ENCODE measurements around the gene KMT5B. TPM values are rescaled to one million over a fixed set of nuclear protein-coding genes. Genes with fewer than 3 reads are reported as not detected.

The KMT5B gene
- total RNA-seq, 2 experiments from 2014 or later = 18.7 to 21.9 TPM

DNA sequence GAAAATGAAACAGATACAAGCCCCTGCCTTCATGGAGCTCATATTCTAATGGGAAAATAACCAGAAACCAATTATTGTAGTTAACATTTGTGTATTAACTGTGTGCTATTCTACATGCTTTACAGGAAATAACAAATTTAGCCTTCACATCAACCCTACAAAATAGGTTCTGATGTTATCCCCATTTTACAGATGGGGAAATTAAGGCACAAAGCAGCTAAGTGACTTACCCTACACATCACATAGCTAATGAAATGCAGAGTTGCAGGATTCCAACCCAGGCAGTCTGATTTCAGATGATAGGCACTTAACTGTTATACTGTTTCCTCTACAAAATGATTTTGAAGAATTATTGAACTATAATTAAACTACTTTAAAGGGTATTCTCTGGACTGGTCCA, 43.7 kb downstream of the KMT5B start:
- Mint-ChIP-seq H3K9me3 (ENCODE audit: insufficient read depth) (no peaks in the 10 kb centered on the region), H3K4me1 (ENCODE audit: low read depth) (peaks cover under 1% of the 10 kb centered on the region), H3K4me3 (no peak overlapping the region), H3K36me3 (ENCODE audit: low read depth) (peaks cover 34% of the 10 kb centered on the region), H3K27ac (no peak overlapping the region), H3K27me3 (ENCODE audit: low read depth) (no peaks in the 10 kb centered on the region)
- CTCF ChIA-PET = interaction anchor here (0.6 kb wide), 1 partner anchor 140 kb away, joined by 3 read pairs; no protein-coding TSS in a partner anchor
- ATAC-seq (no peak), DNase-seq (no peak)
- POLR2A ChIA-PET = no interaction called here

DNA sequence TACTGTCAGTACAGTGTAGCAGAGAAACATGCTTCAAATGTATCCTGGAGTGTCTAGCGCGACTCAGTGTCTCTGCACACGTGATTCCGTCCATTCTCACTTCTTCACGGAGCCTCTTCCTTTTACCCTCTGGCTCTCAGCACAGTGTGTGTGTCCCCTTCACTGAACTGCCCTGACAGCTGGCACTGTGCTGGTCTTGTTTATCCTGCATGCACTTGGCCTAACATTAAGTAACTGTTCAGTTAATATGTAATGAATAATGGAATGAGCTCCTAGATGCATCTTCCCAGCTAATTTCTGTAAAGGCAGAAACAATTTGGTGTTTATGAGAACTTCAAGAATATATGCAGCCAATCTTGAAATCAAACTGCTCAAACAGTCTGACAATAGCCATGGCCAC, 44.4 kb downstream of the KMT5B start:
- Mint-ChIP-seq H3K27me3 (ENCODE audit: low read depth) (no peaks in the 10 kb centered on the region), H3K4me1 (ENCODE audit: low read depth) (peaks cover 4% of the 10 kb centered on the region), H3K36me3 (ENCODE audit: low read depth) (peaks cover 30% of the 10 kb centered on the region), H3K4me3 (no peak overlapping the region), H3K9me3 (ENCODE audit: insufficient read depth) (no peaks in the 10 kb centered on the region), H3K27ac (no peak overlapping the region)
- DNase-seq (no peak), ATAC-seq (no peak)
- ChIA-PET POLR2A (no interaction called here), CTCF (no interaction called here)

DNA sequence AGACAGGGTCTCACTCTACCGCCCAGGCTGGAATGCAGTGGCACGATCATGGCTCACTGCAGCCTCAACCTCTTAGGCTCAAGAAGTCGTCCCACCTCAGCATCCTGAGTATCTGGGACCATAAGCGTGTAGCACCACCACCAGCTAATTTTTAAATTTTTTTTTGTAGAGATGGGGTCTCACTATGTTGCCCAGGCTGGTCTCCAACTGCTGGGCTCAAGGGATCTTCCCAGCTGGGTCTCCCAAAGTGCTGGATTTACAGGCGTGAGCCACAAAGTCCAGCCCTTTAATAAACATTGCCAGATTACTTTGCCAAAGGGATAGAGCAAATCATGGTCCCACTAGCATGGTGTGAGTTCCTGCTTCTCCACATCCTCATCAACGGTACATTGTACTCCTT, 45.6 kb downstream of the KMT5B start:
- H3K27ac Mint-ChIP-seq = no peak overlapping the region
- DNase-seq (no peak), ATAC-seq (no peak)
- H3K4me1 Mint-ChIP-seq (ENCODE audit: low read depth) = peaks cover 4% of the 10 kb centered on the region
- ChIA-PET CTCF (interaction anchor here (0.7 kb wide), 1 partner anchor 37 kb away, joined by 3 read pairs; no protein-coding TSS in a partner anchor), POLR2A (no interaction called here)
- H3K36me3 Mint-ChIP-seq (ENCODE audit: low read depth) = peaks cover 24% of the 10 kb centered on the region
- no peak overlapping the region for H3K4me3 Mint-ChIP-seq
- H3K9me3 Mint-ChIP-seq (ENCODE audit: insufficient read depth) = no peaks in the 10 kb centered on the region
- no peaks in the 10 kb centered on the region for H3K27me3 Mint-ChIP-seq (ENCODE audit: low read depth)

DNA sequence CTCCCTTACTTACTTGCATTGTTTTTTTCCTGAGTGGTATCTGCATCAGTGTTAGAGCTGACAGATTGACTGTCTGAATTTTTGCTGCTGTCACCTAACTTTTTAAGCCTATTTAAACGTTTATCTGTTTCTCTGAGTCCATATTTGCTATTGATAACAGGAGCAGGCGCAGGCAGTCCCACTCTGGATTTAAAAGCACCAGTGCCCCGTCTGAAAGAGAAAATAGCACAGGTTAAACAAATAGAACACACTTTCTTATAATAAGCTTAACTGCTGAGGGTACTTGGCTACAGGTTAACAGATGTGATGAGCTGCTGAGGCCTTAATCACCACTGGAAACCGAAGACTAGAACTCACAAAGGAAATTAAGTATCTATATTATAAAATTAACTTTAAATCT, 46.1 kb downstream of the KMT5B start:
- ATAC-seq (no peak), DNase-seq (no peak)
- Mint-ChIP-seq H3K27ac (no peak overlapping the region), H3K4me1 (ENCODE audit: low read depth) (peaks cover 4% of the 10 kb centered on the region), H3K27me3 (ENCODE audit: low read depth) (no peaks in the 10 kb centered on the region), H3K9me3 (ENCODE audit: insufficient read depth) (no peaks in the 10 kb centered on the region), H3K36me3 (ENCODE audit: low read depth) (peaks cover 24% of the 10 kb centered on the region), H3K4me3 (no peak overlapping the region)
- ChIA-PET CTCF (interaction anchor here (0.7 to 1.2 kb wide), 2 partner anchors 38 to 537 kb away, joined by 3 read pairs; partner anchors contain the start of gene NUDT8), POLR2A (no interaction called here)

DNA sequence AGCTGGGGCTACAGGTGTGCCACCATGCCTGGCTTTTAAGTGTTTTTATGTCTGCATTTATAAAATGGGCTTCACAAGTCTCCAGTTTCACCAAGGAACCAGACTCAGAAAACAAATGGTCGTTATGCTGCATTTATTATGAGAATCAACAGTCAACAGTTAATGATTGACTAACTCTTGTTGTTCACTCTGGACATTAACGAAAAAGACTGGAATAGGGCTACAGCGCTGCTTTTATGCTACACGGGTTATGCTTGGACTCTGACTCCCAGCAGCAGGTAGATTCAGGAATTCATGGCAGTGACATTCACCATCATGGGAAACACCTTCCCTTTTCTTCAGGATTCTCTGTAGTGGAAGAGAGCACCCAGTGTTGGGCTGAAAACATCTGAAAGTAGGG, 47.5 kb downstream of the KMT5B start:
- no peak overlapping the region for H3K4me3 Mint-ChIP-seq
- no peak for DNase-seq

DNA sequence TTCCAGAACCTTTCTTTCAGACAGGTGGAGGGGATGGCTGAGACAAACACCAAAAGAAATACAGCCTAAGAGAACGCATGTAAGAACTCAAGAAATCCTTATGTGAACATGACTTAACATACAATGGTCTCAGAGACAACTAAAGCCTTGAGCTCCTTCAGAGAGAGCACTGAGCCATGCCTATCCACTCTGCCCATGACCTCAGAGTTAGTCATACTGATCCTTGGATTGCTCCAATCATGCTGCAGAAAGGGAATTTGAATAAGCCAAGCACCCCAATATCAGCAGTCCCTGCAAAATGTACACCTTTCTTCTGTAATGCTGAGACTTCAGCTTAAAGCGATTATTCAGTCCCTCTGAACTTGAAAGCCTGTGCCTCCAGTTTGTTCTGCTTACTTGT, 48.7 kb downstream of the KMT5B start:
- ATAC-seq (no peak), DNase-seq (no peak)
- ChIA-PET POLR2A (no interaction called here), CTCF (no interaction called here)
- Mint-ChIP-seq H3K4me1 (ENCODE audit: low read depth) (peaks cover 4% of the 10 kb centered on the region), H3K9me3 (ENCODE audit: insufficient read depth) (no peaks in the 10 kb centered on the region), H3K27ac (no peak overlapping the region), H3K36me3 (ENCODE audit: low read depth) (peaks cover 17% of the 10 kb centered on the region), H3K4me3 (no peak overlapping the region), H3K27me3 (ENCODE audit: low read depth) (no peaks in the 10 kb centered on the region)

More for the DNA sequence above, 47.5 kb downstream of the KMT5B start:
- Mint-ChIP-seq H3K36me3 (ENCODE audit: low read depth) (peaks cover 25% of the 10 kb centered on the region), H3K9me3 (ENCODE audit: insufficient read depth) (no peaks in the 10 kb centered on the region), H3K27me3 (ENCODE audit: low read depth) (no peaks in the 10 kb centered on the region), H3K4me1 (ENCODE audit: low read depth) (peaks cover 4% of the 10 kb centered on the region), H3K27ac (no peak overlapping the region)
- CTCF ChIA-PET = no interaction called here
- ATAC-seq = no peak
- POLR2A ChIA-PET = no interaction called here

DNA sequence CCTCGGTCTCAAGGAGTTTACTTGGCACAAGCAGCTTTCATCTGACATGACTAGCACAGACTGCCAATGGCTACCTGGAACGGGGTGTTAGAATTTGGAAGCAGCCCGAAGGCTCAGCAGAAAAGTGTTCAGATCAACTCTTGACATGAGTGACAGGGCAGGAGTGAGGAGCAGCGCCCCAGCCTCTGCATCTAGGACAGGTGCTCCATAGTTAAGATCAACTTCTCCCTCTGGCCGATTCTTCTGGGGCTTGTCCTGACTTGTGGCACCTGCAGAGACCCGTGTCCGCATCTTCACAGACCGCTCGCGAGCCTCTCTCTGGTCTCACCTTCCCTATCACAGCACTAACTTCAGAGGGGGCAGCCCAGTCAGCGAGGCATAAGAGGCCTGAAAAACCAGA, 49.4 kb downstream of the KMT5B start:
- Mint-ChIP-seq H3K36me3 (ENCODE audit: low read depth) (peaks cover 14% of the 10 kb centered on the region), H3K9me3 (ENCODE audit: insufficient read depth) (no peaks in the 10 kb centered on the region), H3K27me3 (ENCODE audit: low read depth) (no peaks in the 10 kb centered on the region), H3K4me3 (no peak overlapping the region), H3K4me1 (ENCODE audit: low read depth) (peaks cover 4% of the 10 kb centered on the region), H3K27ac (no peak overlapping the region)
- ChIA-PET POLR2A (no interaction called here), CTCF (no interaction called here)
- DNase-seq = no peak
- ATAC-seq = no peak

DNA sequence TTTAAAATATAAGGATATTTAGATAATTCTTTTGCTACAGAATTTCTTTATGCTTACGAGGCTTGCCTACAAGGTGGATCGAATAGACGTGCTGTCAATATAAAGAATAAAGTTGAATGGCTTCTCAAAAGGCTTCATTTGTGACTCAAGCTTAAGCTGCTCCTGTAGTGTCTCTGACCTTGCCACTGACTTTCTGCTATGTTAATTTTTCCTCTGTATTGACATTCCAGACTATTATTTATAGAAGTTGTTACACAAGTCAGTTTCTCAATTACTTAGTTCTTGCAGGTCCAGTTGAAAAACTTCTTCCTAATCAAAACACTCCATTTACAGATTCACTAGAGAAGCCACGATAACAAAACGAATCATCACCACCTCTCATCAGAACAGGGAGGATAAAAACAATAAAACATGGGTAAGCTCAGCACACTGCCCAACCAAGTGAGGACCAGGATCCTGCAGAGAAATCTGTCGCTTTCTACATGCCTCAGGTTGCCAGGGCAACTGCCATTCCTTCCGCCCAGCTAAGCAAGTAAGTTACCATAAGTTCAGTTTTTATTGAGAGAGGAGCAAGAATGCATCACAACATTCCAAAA, 52.9 kb downstream of the KMT5B start:
- no peak overlapping the region for H3K4me3 Mint-ChIP-seq
- no peaks in the 10 kb centered on the region for H3K27me3 Mint-ChIP-seq (ENCODE audit: low read depth)
- peaks cover 8% of the 10 kb centered on the region for H3K36me3 Mint-ChIP-seq (ENCODE audit: low read depth)
- ChIA-PET POLR2A (no interaction called here), CTCF (no interaction called here)
- H3K27ac Mint-ChIP-seq = no peak overlapping the region
- ATAC-seq (no peak), DNase-seq (no peak)
- peaks cover 4% of the 10 kb centered on the region for H3K4me1 Mint-ChIP-seq (ENCODE audit: low read depth)
- H3K9me3 Mint-ChIP-seq (ENCODE audit: insufficient read depth) = no peaks in the 10 kb centered on the region

DNA sequence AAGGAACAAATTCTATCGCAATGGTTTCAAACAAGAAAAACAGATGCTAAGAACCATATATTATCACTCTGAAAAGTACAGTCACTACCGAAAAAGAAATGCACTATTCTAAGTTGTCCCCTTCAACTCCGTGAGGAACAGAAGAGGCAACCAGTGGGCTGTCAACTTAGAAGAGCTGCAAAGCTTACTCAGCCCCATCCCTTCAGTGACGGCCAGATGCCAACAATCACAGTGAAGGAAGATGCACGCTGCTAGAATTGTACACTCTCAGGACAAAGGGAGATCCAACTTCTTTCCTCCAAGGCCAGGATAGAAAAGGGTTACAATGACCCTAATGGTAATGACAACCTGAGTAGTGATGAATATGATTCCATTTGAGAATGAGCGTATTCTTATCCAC, 53.4 kb downstream of the KMT5B start:
- H3K36me3 Mint-ChIP-seq (ENCODE audit: low read depth) = peaks cover 8% of the 10 kb centered on the region
- no peak for ATAC-seq
- H3K27ac Mint-ChIP-seq = no peak overlapping the region
- H3K4me1 Mint-ChIP-seq (ENCODE audit: low read depth) = peaks cover 4% of the 10 kb centered on the region
- H3K4me3 Mint-ChIP-seq = no peak overlapping the region
- CTCF ChIA-PET = interaction anchor here (1.6 kb wide), 1 partner anchor 15 kb away, joined by 4 read pairs; no protein-coding TSS in a partner anchor
- no peak for DNase-seq
- POLR2A ChIA-PET = no interaction called here
- H3K9me3 Mint-ChIP-seq (ENCODE audit: insufficient read depth) = no peaks in the 10 kb centered on the region
- H3K27me3 Mint-ChIP-seq (ENCODE audit: low read depth) = no peaks in the 10 kb centered on the region

DNA sequence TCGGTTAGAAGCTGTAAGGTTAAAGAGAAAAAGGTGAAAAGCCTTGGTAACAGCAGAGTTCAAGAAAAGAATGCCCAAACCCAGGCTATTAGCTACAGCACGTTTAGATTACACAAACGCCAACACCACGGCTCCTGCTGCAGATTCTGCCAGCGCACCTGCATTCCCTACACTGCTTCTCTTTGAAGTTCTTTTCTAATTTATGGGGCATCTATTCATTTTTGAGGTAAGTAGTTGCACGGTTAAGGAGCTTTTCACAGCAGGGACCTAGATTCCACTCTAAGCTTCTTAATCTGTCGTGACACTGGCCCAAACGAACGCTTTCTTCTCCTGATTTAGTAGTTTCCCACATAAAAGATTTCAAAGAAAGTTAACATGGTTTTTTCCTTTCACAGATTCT, 53.9 kb downstream of the KMT5B start:
- no peak for ATAC-seq
- Mint-ChIP-seq H3K36me3 (ENCODE audit: low read depth) (peaks cover 8% of the 10 kb centered on the region), H3K27ac (no peak overlapping the region), H3K27me3 (ENCODE audit: low read depth) (no peaks in the 10 kb centered on the region), H3K4me1 (ENCODE audit: low read depth) (peaks cover 1% of the 10 kb centered on the region), H3K9me3 (ENCODE audit: insufficient read depth) (no peaks in the 10 kb centered on the region), H3K4me3 (no peak overlapping the region)
- no peak for DNase-seq
- ChIA-PET POLR2A (no interaction called here), CTCF (interaction anchor here (1.6 kb wide), 1 partner anchor 14 kb away, joined by 4 read pairs; no protein-coding TSS in a partner anchor)

DNA sequence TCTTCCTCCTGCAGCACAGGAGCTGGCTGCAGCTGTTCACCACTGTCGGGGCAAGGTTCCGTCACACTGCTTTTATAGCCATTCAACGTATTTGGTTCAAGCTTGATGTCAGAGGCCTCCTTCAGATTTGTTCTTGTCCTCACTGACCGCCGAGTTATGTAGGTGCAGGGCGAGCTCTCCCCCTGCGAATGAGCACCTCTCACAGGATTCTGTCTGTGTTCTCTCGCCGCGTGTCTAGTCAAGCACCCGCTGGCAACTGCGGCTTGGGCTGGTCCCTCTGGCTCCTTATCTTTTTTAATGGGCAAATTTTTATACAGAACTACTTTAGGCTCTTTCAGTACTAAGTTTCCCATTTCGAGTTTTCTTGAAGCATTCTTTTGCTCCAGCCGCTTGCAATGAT, 54.5 kb downstream of the KMT5B start:
- ChIA-PET CTCF (interaction anchor here (1.6 kb wide), 1 partner anchor 14 kb away, joined by 4 read pairs; no protein-coding TSS in a partner anchor), POLR2A (no interaction called here)
- no peak for DNase-seq
- no peak for ATAC-seq
- H3K4me3 Mint-ChIP-seq = no peak overlapping the region
- H3K27ac Mint-ChIP-seq = no peak overlapping the region
- H3K36me3 Mint-ChIP-seq (ENCODE audit: low read depth) = peaks cover 8% of the 10 kb centered on the region
- H3K27me3 Mint-ChIP-seq (ENCODE audit: low read depth) = no peaks in the 10 kb centered on the region
- no peaks in the 10 kb centered on the region for H3K9me3 Mint-ChIP-seq (ENCODE audit: insufficient read depth)
- H3K4me1 Mint-ChIP-seq (ENCODE audit: low read depth) = no peaks in the 10 kb centered on the region

DNA sequence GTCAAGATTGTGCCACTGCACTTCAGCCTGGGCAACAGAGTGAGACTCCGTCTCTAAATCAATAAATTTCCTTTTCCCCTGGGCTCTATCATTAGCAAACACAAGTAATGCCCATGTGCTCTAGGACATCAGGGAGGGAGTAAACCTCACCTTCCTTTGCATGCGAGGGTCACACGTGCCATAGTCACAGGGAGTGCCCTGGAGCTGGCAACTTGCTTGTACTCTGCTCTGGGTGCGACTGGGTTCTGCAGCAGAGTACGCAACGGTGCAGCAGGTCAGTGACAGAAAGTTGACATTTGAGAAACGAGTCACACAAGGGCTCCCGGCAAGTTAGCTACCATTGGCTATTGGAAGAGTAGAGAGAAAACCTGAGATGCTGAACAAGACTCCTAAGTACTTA, 59.4 kb downstream of the KMT5B start:
- Mint-ChIP-seq H3K27ac (no peak overlapping the region), H3K9me3 (ENCODE audit: insufficient read depth) (no peaks in the 10 kb centered on the region), H3K4me3 (no peak overlapping the region), H3K27me3 (ENCODE audit: low read depth) (no peaks in the 10 kb centered on the region), H3K36me3 (ENCODE audit: low read depth) (peaks cover 3% of the 10 kb centered on the region), H3K4me1 (ENCODE audit: low read depth) (no peaks in the 10 kb centered on the region)
- ATAC-seq (no peak), DNase-seq (no peak)
- CTCF ChIA-PET = no interaction called here
- POLR2A ChIA-PET = no interaction called here

DNA sequence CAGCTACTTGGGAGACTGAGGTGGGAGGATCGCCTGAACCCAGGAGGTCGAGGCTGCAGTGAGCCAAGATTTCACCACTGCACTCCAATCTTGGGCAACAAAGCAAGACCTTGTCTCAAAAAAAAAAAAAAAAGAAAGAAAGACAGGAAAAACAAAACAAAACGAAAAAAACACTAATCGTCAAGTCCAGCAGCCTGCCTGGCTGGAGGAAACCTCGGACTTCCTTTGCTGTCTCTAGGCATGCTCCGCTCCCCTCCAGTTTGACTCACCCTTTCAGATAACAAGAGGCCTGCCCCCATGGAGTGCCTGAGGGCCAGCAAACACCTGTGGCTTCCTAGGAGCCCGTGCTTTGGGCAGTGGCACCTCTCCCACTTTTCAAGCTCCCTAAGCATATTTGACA, 63.1 kb downstream of the KMT5B start:
- Mint-ChIP-seq H3K36me3 (ENCODE audit: low read depth) (no peaks in the 10 kb centered on the region), H3K27ac (no peak overlapping the region), H3K4me3 (no peak overlapping the region), H3K27me3 (ENCODE audit: low read depth) (no peaks in the 10 kb centered on the region), H3K4me1 (ENCODE audit: low read depth) (peaks cover 1% of the 10 kb centered on the region), H3K9me3 (ENCODE audit: insufficient read depth) (no peaks in the 10 kb centered on the region)
- ChIA-PET CTCF (no interaction called here), POLR2A (no interaction called here)
- ATAC-seq = no peak
- DNase-seq = no peak
